H1 (cell line): Measurements from ENCODE around the gene SH3BP5. TPM values are rescaled to one million over a fixed set of nuclear protein-coding genes. Genes with fewer than 3 reads are reported as not detected.
A peak's percentile ranks its signal among the peaks of the same experiment; 100 is the strongest.

Experiments used
- CTCF ChIA-PET: fragments of 300-600 bp; sonication (Branson Sonifier 250); formaldehyde crosslinking; loops from one replicate; lab custom pipeline; 2021; ENCODE audit not compliant: partially characterized antibody; lab: Charles Lee
- POLR2A ChIA-PET: fragments of 300-600 bp; sonication (Branson Sonifier 250); formaldehyde crosslinking; loops from one replicate; lab custom pipeline; 2021; ENCODE audit warnings: inconsistent platforms; ENCODE audit not compliant: partially characterized antibody; lab: Charles Lee
- DNase-seq, 2 experiments: peaks; one replicate each; pipeline versions ENCODE4 v3.0.0 to v3.0.0-alpha.2; 2010 to 2022; ENCODE audit warnings: low spot score in 2 of 2, low read depth in 1 of 2, mixed read lengths in 1 of 2
- FAIRE-seq: peaks from 2 replicates; lab custom pipeline; 2011; peaks lifted over from hg19 to GRCh38; lab: Jason Lieb, UNC
- H2AFZ ChIP-seq: 2 replicates; pipeline ENCODE4 v1.8.1; 2012; ENCODE audit warnings: low read length, inconsistent platforms
- H2AK5ac ChIP-seq: 2 replicates; pipeline ENCODE4 v1.6.1; 2013; ENCODE audit warnings: low read depth, low read length
- H2BK120ac ChIP-seq: replicated peaks from 2 replicates; pipeline ENCODE3; 2013; ENCODE audit warnings: low read depth, low read length, inconsistent platforms
- H2BK12ac ChIP-seq: 2 replicates; pipeline ENCODE4 v1.6.1; 2013; ENCODE audit warnings: low read depth, low read length
- H2BK15ac ChIP-seq: 2 replicates; pipeline ENCODE4 v1.6.1; 2013; ENCODE audit warnings: low read length
- H2BK20ac ChIP-seq: 2 replicates; pipeline ENCODE4 v1.6.1; 2013; ENCODE audit warnings: low read length
- H2BK5ac ChIP-seq: 2 replicates; pipeline ENCODE4 v1.6.1; 2013; ENCODE audit warnings: low read depth, low read length
- H3K14ac ChIP-seq: 2 replicates; pipeline ENCODE4 v1.6.1; 2013; ENCODE audit warnings: inconsistent platforms; ENCODE audit not compliant: insufficient read length
- H3K18ac ChIP-seq: 2 replicates; pipeline ENCODE4 v1.6.1; 2013; ENCODE audit warnings: low read length; ENCODE audit errors: extremely low read depth
- H3K23ac ChIP-seq: 2 replicates; pipeline ENCODE4 v1.6.1; 2013; ENCODE audit warnings: inconsistent platforms; ENCODE audit not compliant: insufficient read length
- H3K23me2 ChIP-seq: 2 replicates; pipeline ENCODE4 v1.6.1; 2013; ENCODE audit warnings: low read depth, low read length
- H3K27ac ChIP-seq: 2 replicates; pipeline ENCODE4 v1.6.1; 2011; ENCODE audit warnings: low read depth, low read length, inconsistent platforms
- H3K27me3 ChIP-seq, 4 experiments: replicated peaks in 1 of 4; 1 replicate in 1 of 4; 2 replicates in 3 of 4; pipeline versions ENCODE4 v1.6.1 to v1.8.1; 2011 to 2013; ENCODE audit warnings: low read length in 3 of 4, mild to moderate bottlenecking in 3 of 4, inconsistent platforms in 2 of 4, mixed read lengths in 2 of 4, moderate library complexity in 1 of 4; ENCODE audit not compliant: control insufficient read depth in 3 of 4, insufficient read depth in 3 of 4; ENCODE audit errors: extremely low read depth in 1 of 4
- H3K36me3 ChIP-seq, 4 experiments: 2 replicates each; pipeline versions ENCODE4 v1.6.1 to v1.8.1; 2011 to 2013; ENCODE audit warnings: mild to moderate bottlenecking in 4 of 4, low read length in 3 of 4, moderate library complexity in 2 of 4, control low read depth in 1 of 4, inconsistent platforms in 1 of 4; ENCODE audit not compliant: insufficient read depth in 4 of 4, control insufficient read depth in 2 of 4
- H3K4ac ChIP-seq: replicated peaks from 2 replicates; pipeline ENCODE3; 2013; ENCODE audit warnings: low read length, low read depth, mixed read lengths, inconsistent platforms; ENCODE audit not compliant: insufficient read length
- H3K4me1 ChIP-seq, 4 experiments: replicated peaks in 1 of 4; 1 replicate in 1 of 4; 2 replicates in 3 of 4; pipeline versions ENCODE4 v1.6.1 to v1.8.1; 2011 to 2013; ENCODE audit warnings: low read length in 3 of 4, inconsistent platforms in 2 of 4, mixed read lengths in 1 of 4; ENCODE audit not compliant: insufficient read depth in 4 of 4, control insufficient read depth in 3 of 4
- H3K4me2 ChIP-seq, 2 experiments: 2 replicates each; pipeline versions ENCODE4 v1.6.1 to v1.8.1; 2011 to 2013; ENCODE audit warnings: low read depth in 2 of 2, low read length in 2 of 2, control low read depth in 1 of 2, inconsistent platforms in 1 of 2, mild to moderate bottlenecking in 1 of 2; ENCODE audit not compliant: insufficient read depth in 1 of 2
- H3K4me3 ChIP-seq, 4 experiments: fragments of 200-600, 300-600 bp in 1 of 4; sonication (generic), shearing (Covaris generic), sonication (Bioruptor Twin) in 1 of 4; 2 replicates each; pipeline versions ENCODE4 v1.5.1 to v1.8.1; 2011 to 2016; ENCODE audit warnings: low read length in 4 of 4, low read depth in 3 of 4, control low read depth in 2 of 4, inconsistent platforms in 2 of 4, mild to moderate bottlenecking in 2 of 4, mixed read lengths in 1 of 4, moderate library complexity in 1 of 4; ENCODE audit not compliant: insufficient read depth in 2 of 4; ENCODE audit errors: extremely low read depth in 1 of 4
- H3K56ac ChIP-seq: replicated peaks from 2 replicates; pipeline ENCODE3; 2013; ENCODE audit warnings: low read depth, mild to moderate bottlenecking, mixed read lengths, low read length, inconsistent platforms; ENCODE audit not compliant: insufficient read length
- H3K79me1 ChIP-seq: 2 replicates; pipeline ENCODE4 v1.6.1; 2013; ENCODE audit warnings: low read depth, low read length, control low read depth
- H3K79me2 ChIP-seq, 2 experiments: 2 replicates each; pipeline versions ENCODE4 v1.6.1 to v1.8.1; 2012 to 2013; ENCODE audit warnings: low read length in 2 of 2, mild to moderate bottlenecking in 2 of 2, inconsistent platforms in 1 of 2; ENCODE audit not compliant: insufficient read depth in 2 of 2, control insufficient read depth in 1 of 2
- H3K9ac ChIP-seq, 4 experiments: replicated peaks in 1 of 4; 1 replicate in 1 of 4; 2 replicates in 3 of 4; pipeline versions ENCODE4 v1.6.1 to v1.8.1; 2011 to 2013; ENCODE audit warnings: low read depth in 3 of 4, low read length in 3 of 4, control low read depth in 2 of 4, mild to moderate bottlenecking in 2 of 4, moderate library complexity in 2 of 4, inconsistent platforms in 1 of 4; ENCODE audit errors: extremely low read depth in 1 of 4
- H3K9me3 ChIP-seq, 2 experiments: 2 replicates each; pipeline versions ENCODE4 v1.6.1 to v1.8.1; 2012 to 2013; ENCODE audit warnings: mild to moderate bottlenecking in 2 of 2, moderate library complexity in 2 of 2, control low read depth in 1 of 2, inconsistent platforms in 1 of 2, low read depth in 1 of 2, low read length in 1 of 2, mixed read lengths in 1 of 2; ENCODE audit not compliant: insufficient read depth in 2 of 2
- H4K20me1 ChIP-seq, 2 experiments: replicated peaks in 1 of 2; 2 replicates each; pipeline versions ENCODE3 to v1.8.1; 2011 to 2013; ENCODE audit warnings: inconsistent platforms in 2 of 2, low read length in 2 of 2, mild to moderate bottlenecking in 1 of 2; ENCODE audit not compliant: insufficient read depth in 2 of 2, control insufficient read depth in 1 of 2
- H4K5ac ChIP-seq: 2 replicates; pipeline ENCODE4 v1.6.1; 2013; ENCODE audit warnings: low read length, low read depth, mixed read lengths, inconsistent platforms; ENCODE audit not compliant: insufficient read length
- H4K8ac ChIP-seq: 2 replicates; pipeline ENCODE4 v1.8.0; 2013; ENCODE audit warnings: mild to moderate bottlenecking, moderate library complexity, low read length, inconsistent platforms; ENCODE audit not compliant: insufficient read depth; ENCODE audit errors: extremely low read depth
- H4K91ac ChIP-seq: replicated peaks from 2 replicates; pipeline ENCODE3; 2013; ENCODE audit warnings: low read length, mixed read lengths, inconsistent platforms; ENCODE audit not compliant: insufficient read length
- CREB1 ChIP-seq: IDR thresholded peaks from 2 replicates; pipeline ENCODE4 v1.6.1; 2012; ENCODE audit warnings: inconsistent platforms
- HDAC6 ChIP-seq: IDR thresholded peaks from one replicate; pipeline ENCODE4 v1.7.1; 2012; ENCODE audit warnings: low read depth, mild to moderate bottlenecking, inconsistent platforms, low read length, moderate library complexity
- JUN ChIP-seq: IDR thresholded peaks from 2 replicates; pipeline ENCODE4 v1.6.1; 2011; ENCODE audit warnings: low read depth, mild to moderate bottlenecking, improper control_type of control experiment, low read length
- KDM4A ChIP-seq: IDR thresholded peaks from one replicate; pipeline ENCODE4 v1.7.1; 2012; ENCODE audit warnings: low read depth, mild to moderate bottlenecking, moderate library complexity, low read length, inconsistent platforms; ENCODE audit not compliant: severe bottlenecking
- NRF1 ChIP-seq: IDR thresholded peaks from 2 replicates; pipeline ENCODE4 v1.6.1; 2011; ENCODE audit warnings: mild to moderate bottlenecking, low read depth, low read length, improper control_type of control experiment
- POLR2A ChIP-seq, 2 experiments: IDR thresholded peaks; 1 replicate in 1 of 2; 2 replicates in 1 of 2; pipeline ENCODE4 v1.6.1; 2011; ENCODE audit warnings: low read depth in 2 of 2, low read length in 2 of 2, mild to moderate bottlenecking in 2 of 2; ENCODE audit errors: control extremely low read depth in 1 of 2
- TAF1 ChIP-seq: IDR thresholded peaks from 2 replicates; pipeline ENCODE4 v1.6.1; 2011; ENCODE audit warnings: mild to moderate bottlenecking, low read depth, low read length
- TCF12 ChIP-seq: IDR thresholded peaks from 2 replicates; pipeline ENCODE4 v1.6.1; 2011; ENCODE audit warnings: low read depth, mild to moderate bottlenecking, low read length
- YY1 ChIP-seq: IDR thresholded peaks from 2 replicates; pipeline ENCODE4 v1.6.1; 2011; ENCODE audit warnings: low read depth, mild to moderate bottlenecking, low read length
- WGBS, 2 experiments: shearing (Covaris generic) in 1 of 2; methylation state at CpG; one replicate each; pipeline versions ENCODE4 v1.1.6 to v1.1.7; 2013 to 2015; ENCODE audit warnings: low lambda C conversion rate in 2 of 2, mixed read lengths in 2 of 2, inconsistent platforms in 1 of 2, low coverage in 1 of 2, missing lambda C conversion rate in 1 of 2; ENCODE audit not compliant: insufficient replicate concordance in 2 of 2, insufficient coverage in 1 of 2, insufficient read length in 1 of 2; ENCODE audit errors: extremely low coverage in 1 of 2, missing lambda C conversion rate in 1 of 2; 5-methylcytosine and 5-hydroxymethylcytosine counted together
- polyA plus RNA-seq, 7 experiments: library from polyadenylated mRNA; depleted of rRNA in 3 of 7; stranded (reverse) in 5 of 7; unstranded in 2 of 7; fragments of >200 nt in 5 of 7; fragments of 200-250 nt in 2 of 7; gene quantifications; 1 replicate in 5 of 7; 2 replicates in 1 of 7; 4 replicates in 1 of 7; pipeline versions ENCODE4 v1.2.1 to v1.2.3, GENCODE V29; 2011 to 2013; ENCODE audit warnings: missing spikeins in 2 of 7, mixed read lengths in 2 of 7
- total RNA-seq: library from RNA; stranded (reverse); fragmentation: NEBNext Ultra II Directional; extraction: Animal tissue kit (Norgen Biotek cat#: 25700); gene quantifications from 2 replicates; pipeline ENCODE4 v1.2.1, GENCODE V29; 2021

Gene SH3BP5
- total and polyA plus RNA-seq, 2 of the 8 experiments (the other 6 are each of a cell fraction or from before 2014, with no cell fraction given), result 7.1 to 9.7 TPM

DNA sequence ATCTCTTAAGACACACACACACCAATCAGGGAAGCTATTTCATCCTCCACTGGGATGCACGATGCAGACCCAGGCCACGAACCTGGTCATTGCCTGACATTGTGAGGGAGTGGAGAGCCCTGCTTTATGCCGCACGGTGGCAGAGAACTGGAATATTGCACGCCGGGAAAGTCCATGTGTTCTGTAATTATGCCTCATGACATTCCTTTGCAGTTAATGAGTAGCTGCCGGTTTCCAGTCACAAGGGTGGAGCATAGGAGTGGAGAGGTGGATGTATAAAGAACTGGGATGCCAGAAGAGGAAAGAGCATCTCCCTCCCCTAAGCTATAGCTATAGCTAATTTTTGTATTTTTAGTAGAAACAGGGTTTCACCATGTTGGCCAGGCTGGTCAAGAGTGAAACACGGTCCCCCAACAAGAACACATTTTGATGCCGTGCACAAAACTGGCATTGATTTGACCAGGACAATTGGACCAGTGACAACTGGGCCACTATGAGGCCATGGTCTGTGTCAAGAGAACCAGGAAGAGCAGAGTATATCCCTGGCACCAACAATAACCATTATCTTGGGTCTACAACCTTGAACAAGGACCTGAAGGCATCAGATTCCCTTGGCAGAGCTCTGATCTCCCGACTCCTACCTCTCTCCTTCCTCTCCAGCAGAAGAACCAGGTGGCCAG, 51.4 kb downstream of the SH3BP5 start:
- Histone ChIP-seq H3K4me2 (no peak overlapping the region), H3K4ac (no peak overlapping the region), H3K36me3 (no peaks in the 10 kb centered on the region), H3K56ac (no peak overlapping the region), H2BK15ac (no peak overlapping the region), H4K5ac (no peak overlapping the region), H2BK120ac (no peak overlapping the region), H2AK5ac (no peak overlapping the region), H4K20me1 (peaks cover 2 to 8% of the 10 kb centered on the region in 2 experiments), H3K9ac (no peak overlapping the region), H2BK12ac (0 out of 2 replicates have a peak overlapping the region, but pooled peaks have one; percentile 17), H3K79me2 (no peaks in the 10 kb centered on the region), H3K79me1 (peaks cover 3% of the 10 kb centered on the region), H3K4me1 (peaks cover 0 to 16% (median 5%) of the 10 kb centered on the region in 4 experiments; a peak in 4 of 7 replicates), H3K4me3 (no peak overlapping the region), H4K8ac (no peak overlapping the region; the same call in 1 of the 2 replicates), H2BK5ac (no peak overlapping the region), H3K18ac (no peak overlapping the region), H4K91ac (no peak overlapping the region), H3K9me3 (no peaks in the 10 kb centered on the region), H3K14ac (no peak overlapping the region), H3K23me2 (no peaks in the 10 kb centered on the region), H2AFZ (no peak overlapping the region), H3K27me3 (no peaks in the 10 kb centered on the region), H2BK20ac (no peak overlapping the region), H3K27ac (no peak overlapping the region), H3K23ac (no peak overlapping the region)
- ChIA-PET CTCF (interaction anchor here (0.6 to 13.8 kb wide), 16 partner anchors 8 to 142 kb away, joined by 3 to 180 read pairs (median 4); partner anchors contain the start of gene SH3BP5), POLR2A (interaction anchor here (1.9 kb wide), 1 partner anchor 12 kb away, joined by 4 read pairs; no protein-coding TSS in a partner anchor)
- no peak for FAIRE-seq
- WGBS, 2 experiments, result 91% methylated on average over 10 of the region's 10 CpGs; no CpG with 5 or more reads in 1 of the 2 experiments
- DNase-seq, result no peak
- TF ChIP-seq JUN, result no peak
- no peak for TF ChIP-seq NRF1
- no peak for TF ChIP-seq KDM4A
- no peak for TF ChIP-seq HDAC6
- TF ChIP-seq CREB1, result no peak
- no peak for TF ChIP-seq TAF1
- TF ChIP-seq TCF12, result no peak
- no peak for TF ChIP-seq POLR2A (IDR thresholded peaks at IDR 0.05; ENCODE audit: control extremely low read depth in 1 of 2, low read depth in 2 of 2, low read length in 2 of 2)
- no peak for TF ChIP-seq YY1
